Mammary epithelial cell (primary cell): ENCODE data around the gene VWA8.

Experiments used
- CTCF ChIP-seq, 2 donors: IDR thresholded peaks in 1 of 2; conservative IDR thresholded peaks in 1 of 2; 2 replicates each; pipeline ENCODE4 v1.5.1; 2011 to 2012; ENCODE audit warnings: inconsistent platforms in 2 of 2, low read length in 2 of 2, mild to moderate bottlenecking in 2 of 2, control low read depth in 1 of 2, low read depth in 1 of 2; ENCODE audit not compliant: insufficient read depth in 1 of 2; ENCODE audit errors: extremely low read depth in 1 of 2
- EZH2 ChIP-seq: IDR thresholded peaks from 2 replicates; pipeline ENCODE4 v1.6.1; 2012; ENCODE audit warnings: low read length, inconsistent platforms, borderline replicate concordance

- TF ChIP-seq EZH2 = no peak
- TF ChIP-seq CTCF (conservative IDR thresholded peaks at IDR 0.05 in 1 of 2, IDR thresholded peaks at IDR 0.05 in 1 of 2; ENCODE audit: extremely low read depth in 1 of 2, insufficient read depth in 1 of 2, low read depth in 1 of 2, low read length in 2 of 2) = no peak
These were observed 381.0 kb downstream of the VWA8 start for GRCh38 chr13:41579881-41580280.
